Gastroesophageal sphincter (tissue), 4 donors: Measurements from ENCODE around the gene FSTL5. TPM values are rescaled to one million over a fixed set of nuclear protein-coding genes. Genes with fewer than 3 reads are reported as not detected.

Experiments
- ATAC-seq: fragments of 150-250 bp; one replicate; pipeline ENCODE4 v1.9.1; 2016; ENCODE audit warnings: mild to moderate bottlenecking, moderate library complexity
- H3K27ac ChIP-seq, 4 donors: fragments of 200-600 bp; sonication (generic) in 3 of 4; 1 replicate in 3 of 4; 2 replicates in 1 of 4; pipeline ENCODE4 v1.5.1; 2016 to 2019
- H3K27me3 ChIP-seq: fragments of 200-600 bp; sonication (generic); one replicate; pipeline ENCODE4 v1.5.1; 2019
- H3K36me3 ChIP-seq, 2 donors: fragments of 200-600 bp; sonication (generic); one replicate each; pipeline ENCODE4 v1.5.1; 2019; ENCODE audit warnings: control low read depth in 1 of 2
- H3K4me1 ChIP-seq, 3 donors: fragments of 200-600 bp; sonication (generic); 1 replicate in 2 of 3; 2 replicates in 1 of 3; pipeline ENCODE4 v1.5.1; 2016 to 2019; ENCODE audit warnings: control low read depth in 2 of 3
- H3K4me3 ChIP-seq, 2 donors: fragments of 200-600 bp; sonication (generic); one replicate each; pipeline ENCODE4 v1.5.1; 2019; ENCODE audit warnings: mild to moderate bottlenecking in 1 of 2, moderate library complexity in 1 of 2
- H3K9me3 ChIP-seq, 3 donors: fragments of 200-600 bp; sonication (generic); one replicate each; pipeline ENCODE4 v1.5.1; 2017 to 2019; ENCODE audit warnings: control low read depth in 2 of 3
- EP300 ChIP-seq: sonication (generic); formaldehyde crosslinking; IDR thresholded peaks from one replicate; pipeline ENCODE4 v1.6.1; 2017; ENCODE audit warnings: antibody characterized with exemption, mild to moderate bottlenecking
- POLR2A ChIP-seq, 2 donors: fragments of 450-650 bp; IDR thresholded peaks; one replicate each; pipeline ENCODE4 v1.6.1; 2017; ENCODE audit warnings: antibody characterized with exemption in 2 of 2, mild to moderate bottlenecking in 2 of 2, moderate library complexity in 1 of 2
- POLR2AphosphoS5 ChIP-seq: sonication (generic); formaldehyde crosslinking; IDR thresholded peaks from one replicate; pipeline ENCODE4 v1.6.1; 2017; ENCODE audit warnings: antibody characterized with exemption
- WGBS, 2 donors: methylation state at CpG; one replicate each; pipeline ENCODE4 v1.1.5; 2018; ENCODE audit warnings: low coverage in 1 of 2; 5-methylcytosine and 5-hydroxymethylcytosine counted together
- total RNA-seq, 4 donors: library from RNA; depleted of rRNA; stranded (reverse); fragments of >200 nt; gene quantifications; one replicate each; pipeline ENCODE4 v1.1.0, GENCODE V29; 2016
- TF ChIP-seq, protein P1 (sequence below), 4 experiments: fragments of 200-600 bp in 2 of 4; fragments of 450-650 bp in 2 of 4; sonication (generic) in 1 of 4; IDR thresholded peaks; one replicate each; pipeline ENCODE4 v1.5.1; 2017 to 2019; ENCODE audit warnings: antibody characterized with exemption in 4 of 4, mild to moderate bottlenecking in 2 of 4, moderate library complexity in 2 of 4

Gene FSTL5
- total RNA-seq, 4 donors from 2014 or later, result 0.27 to 0.57 TPM; not detected in 2

- H3K4me3 ChIP-seq, result no peak overlapping the region
- no peaks in the 10 kb centered on the region for H3K4me1 ChIP-seq
- WGBS, 2 donors, result 100% methylated on average over 1 of the region's 1 CpG; no CpG with 5 or more reads in 1 of the 2 donors
- peaks cover 0 to 15% (median 0%) of the 10 kb centered on the region in 3 donors for H3K9me3 ChIP-seq
- H3K27me3 ChIP-seq, result no peaks in the 10 kb centered on the region
- TF ChIP-seq POLR2A (IDR thresholded peaks at IDR 0.05) (no peak), EP300 (no peak), POLR2AphosphoS5 (no peak)
- TF ChIP-seq, protein P1, sequence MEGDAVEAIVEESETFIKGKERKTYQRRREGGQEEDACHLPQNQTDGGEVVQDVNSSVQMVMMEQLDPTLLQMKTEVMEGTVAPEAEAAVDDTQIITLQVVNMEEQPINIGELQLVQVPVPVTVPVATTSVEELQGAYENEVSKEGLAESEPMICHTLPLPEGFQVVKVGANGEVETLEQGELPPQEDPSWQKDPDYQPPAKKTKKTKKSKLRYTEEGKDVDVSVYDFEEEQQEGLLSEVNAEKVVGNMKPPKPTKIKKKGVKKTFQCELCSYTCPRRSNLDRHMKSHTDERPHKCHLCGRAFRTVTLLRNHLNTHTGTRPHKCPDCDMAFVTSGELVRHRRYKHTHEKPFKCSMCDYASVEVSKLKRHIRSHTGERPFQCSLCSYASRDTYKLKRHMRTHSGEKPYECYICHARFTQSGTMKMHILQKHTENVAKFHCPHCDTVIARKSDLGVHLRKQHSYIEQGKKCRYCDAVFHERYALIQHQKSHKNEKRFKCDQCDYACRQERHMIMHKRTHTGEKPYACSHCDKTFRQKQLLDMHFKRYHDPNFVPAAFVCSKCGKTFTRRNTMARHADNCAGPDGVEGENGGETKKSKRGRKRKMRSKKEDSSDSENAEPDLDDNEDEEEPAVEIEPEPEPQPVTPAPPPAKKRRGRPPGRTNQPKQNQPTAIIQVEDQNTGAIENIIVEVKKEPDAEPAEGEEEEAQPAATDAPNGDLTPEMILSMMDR (IDR thresholded peaks at IDR 0.05), result no peak
- no peak overlapping the region for H3K27ac ChIP-seq
- no peak for ATAC-seq
- H3K36me3 ChIP-seq, result no peaks in the 10 kb centered on the region
Observed at GRCh38 chr4:161822174-161822573, 341.6 kb downstream of the FSTL5 start.

GRCh38 chr4:161817914-161818313 is 345.9 kb downstream of the FSTL5 start:
- no peak overlapping the region for H3K4me3 ChIP-seq
- peaks cover 0 to 5% (median 0%) of the 10 kb centered on the region in 3 donors for H3K9me3 ChIP-seq
- no peak for ATAC-seq
- H3K27ac ChIP-seq, result no peak overlapping the region
- peaks cover 0 to 5% (median 0%) of the 10 kb centered on the region in 3 donors for H3K4me1 ChIP-seq
- 76 to 81% methylated on average over 6 to 11 of the region's 11 CpGs for WGBS, 2 donors
- TF ChIP-seq EP300 (no peak), POLR2AphosphoS5 (no peak)
- TF ChIP-seq, protein P1 (IDR thresholded peaks at IDR 0.05), result no peak
- H3K36me3 ChIP-seq, result no peaks in the 10 kb centered on the region
- H3K27me3 ChIP-seq, result no peaks in the 10 kb centered on the region

- 83 to 88% methylated on average over 1 of the region's 1 CpG for WGBS, 2 donors
- peaks cover 0 to 5% (median 0%) of the 10 kb centered on the region in 3 donors for H3K4me1 ChIP-seq
- TF ChIP-seq POLR2AphosphoS5 (no peak), POLR2A (IDR thresholded peaks at IDR 0.05) (no peak), EP300 (no peak)
- TF ChIP-seq, protein P1 (IDR thresholded peaks at IDR 0.05), result no peak
- ATAC-seq, result no peak
- no peaks in the 10 kb centered on the region for H3K27me3 ChIP-seq
- no peak overlapping the region for H3K4me3 ChIP-seq
- H3K27ac ChIP-seq, result no peak overlapping the region
- H3K36me3 ChIP-seq, result no peaks in the 10 kb centered on the region
- no peaks in the 10 kb centered on the region for H3K9me3 ChIP-seq
Observed at GRCh38 chr4:161816958-161817357, 346.8 kb downstream of the FSTL5 start.

DNA sequence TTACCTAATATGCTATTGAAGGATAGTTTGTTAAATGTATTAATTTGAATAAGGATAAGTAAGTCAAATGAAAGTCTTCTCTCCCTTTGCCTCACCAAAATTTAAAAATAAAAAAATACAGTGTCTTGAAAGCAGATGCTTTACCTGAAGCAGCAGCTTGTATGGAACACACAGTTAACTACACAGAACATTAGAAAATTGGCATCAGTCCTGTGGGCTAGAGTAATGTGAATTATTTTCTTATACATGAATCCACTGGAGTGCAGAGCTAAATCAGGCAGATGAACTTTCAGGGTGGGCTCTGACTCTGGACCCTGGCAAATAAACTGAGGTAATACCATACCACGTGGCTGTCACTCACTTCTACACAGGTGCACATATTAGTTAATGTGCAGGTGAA is 348.0 kb downstream of the FSTL5 start:
- WGBS, 2 donors, result 79 to 80% methylated on average over 1 of the region's 1 CpG
- Histone ChIP-seq H3K4me3 (no peak overlapping the region), H3K27me3 (no peaks in the 10 kb centered on the region), H3K4me1 (peaks cover 0 to 5% (median 0%) of the 10 kb centered on the region in 3 donors), H3K27ac (no peak overlapping the region), H3K36me3 (no peaks in the 10 kb centered on the region), H3K9me3 (no peaks in the 10 kb centered on the region)
- TF ChIP-seq EP300 (no peak), POLR2AphosphoS5 (no peak), POLR2A (IDR thresholded peaks at IDR 0.05) (no peak)
- TF ChIP-seq, protein P1 (IDR thresholded peaks at IDR 0.05), result no peak
- ATAC-seq, result no peak

DNA sequence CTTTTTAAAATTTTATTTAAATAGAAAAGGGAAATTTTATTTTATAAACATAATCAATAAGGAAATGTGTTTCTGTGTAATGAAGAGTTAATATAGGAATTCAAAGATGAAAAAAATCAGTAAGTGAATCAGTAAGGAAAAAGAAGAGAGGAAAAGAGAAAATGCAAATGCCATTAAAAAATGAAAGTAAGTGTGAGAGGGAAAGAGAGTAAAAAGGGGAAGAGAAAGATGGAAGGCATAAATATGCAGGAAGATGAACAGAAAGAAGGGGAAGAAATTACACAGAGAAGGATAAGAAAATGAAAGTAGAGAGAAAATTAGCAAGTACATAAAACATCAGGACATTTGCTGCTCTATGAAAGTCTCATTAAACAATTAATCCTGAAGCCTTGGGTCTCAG is 349.9 kb downstream of the FSTL5 start:
- H3K4me1 ChIP-seq, result peaks cover 0 to 5% (median 0%) of the 10 kb centered on the region in 3 donors
- ATAC-seq, result no peak
- TF ChIP-seq, protein P1 (IDR thresholded peaks at IDR 0.05), result no peak
- no peak for TF ChIP-seq POLR2A (IDR thresholded peaks at IDR 0.05)
- no peak for TF ChIP-seq POLR2AphosphoS5
- TF ChIP-seq EP300, result no peak
- H3K4me3 ChIP-seq, result no peak overlapping the region
- H3K27me3 ChIP-seq, result no peaks in the 10 kb centered on the region
- H3K27ac ChIP-seq, result no peak overlapping the region
- no peaks in the 10 kb centered on the region for H3K9me3 ChIP-seq
- H3K36me3 ChIP-seq, result no peaks in the 10 kb centered on the region
